ENCODE results near the gene LGALS9C.
"Not testable (repeated sequence)": the region's sequence is repeated elsewhere in the genome, so short reads cannot be mapped to it uniquely, and the experiment has no call there.

LGALS9C gene

DNA sequence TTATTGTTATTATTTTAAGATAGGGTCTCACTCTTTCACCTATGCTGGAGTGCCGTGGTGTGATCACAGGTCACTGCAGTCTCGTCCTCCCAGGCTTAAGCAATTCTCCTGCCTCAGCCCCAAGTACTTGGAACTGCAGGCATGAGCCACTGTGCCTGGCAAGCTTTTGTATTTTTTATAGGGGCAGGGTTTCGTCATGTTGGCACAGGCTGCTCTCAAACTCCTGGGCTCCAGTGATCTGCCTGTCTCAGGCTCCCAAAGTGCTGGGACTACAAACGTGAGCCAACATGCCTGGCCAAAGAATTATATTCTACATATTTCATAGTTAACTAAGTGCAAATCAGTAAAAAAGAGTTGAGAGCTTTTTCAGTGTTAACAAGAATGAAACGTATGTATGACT, 65.6 kb downstream of the LGALS9C start:
- DNase-seq: not testable (repeated sequence)

DNA sequence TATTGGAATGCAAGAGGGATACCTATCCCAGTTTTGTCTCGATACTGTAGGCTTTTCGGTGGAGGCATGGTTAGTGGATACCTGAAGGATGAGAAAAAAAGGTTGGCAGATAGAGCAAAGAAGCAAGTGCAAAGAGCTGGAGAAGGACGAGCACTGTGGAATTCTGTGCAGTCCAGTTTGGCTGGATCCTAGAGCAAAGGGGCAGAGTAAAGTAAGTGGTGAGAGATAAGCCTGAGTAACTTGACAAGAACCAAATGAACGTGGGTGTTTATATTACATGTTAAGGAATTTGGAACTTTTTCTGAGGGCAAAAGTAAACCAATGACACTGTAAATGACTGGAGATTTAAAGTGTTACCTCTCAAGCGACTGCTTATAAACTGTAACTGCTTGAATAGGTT, 66.3 kb downstream of the LGALS9C start:
- DNase-seq: not testable (repeated sequence)
